HG03378 (cell line): Measurements from ENCODE around the gene HCN3.
"Not testable (repeated sequence)": the region's sequence is repeated elsewhere in the genome, so short reads cannot be mapped to it uniquely, and the experiment has no call there.

Source experiments
- ATAC-seq: cut with Tn5 transposase; IDR thresholded peaks from one replicate; pipeline ENCODE4 v1.9.1; 2021; ENCODE audit warnings: mild to moderate bottlenecking, moderate library complexity; ENCODE audit not compliant: unreplicated experiment

The HCN3 gene

GRCh38 chr1:155282488-155283091 lies 5.3 kb downstream of the HCN3 start:
- ATAC-seq, result no peak

GRCh38 chr1:155284476-155284875 lies 7.2 kb downstream of the HCN3 start:
- ATAC-seq, result no peak

- no peak for ATAC-seq
Observed at GRCh38 chr1:155285063-155285462, 7.8 kb downstream of the HCN3 start.

GRCh38 chr1:155285631-155286044 lies 8.4 kb downstream of the HCN3 start:
- ATAC-seq, result no peak

- ATAC-seq, result no peak
Observed at GRCh38 chr1:155286544-155286943, 9.3 kb downstream of the HCN3 start.

GRCh38 chr1:155287987-155288543 lies 10.8 kb downstream of the HCN3 start:
- ATAC-seq, result no peak

- ATAC-seq, result not testable (repeated sequence)
Observed at GRCh38 chr1:155291006-155291405, 13.7 kb downstream of the HCN3 start.

- no peak for ATAC-seq
Observed at GRCh38 chr1:155293086-155293749, 16.0 kb downstream of the HCN3 start.

GRCh38 chr1:155294520-155295182 lies 17.4 kb downstream of the HCN3 start:
- ATAC-seq, result no peak

GRCh38 chr1:155295183-155295941 lies 18.1 kb downstream of the HCN3 start:
- ATAC-seq, result no peak

GRCh38 chr1:155295942-155296267 lies 18.6 kb downstream of the HCN3 start:
- no peak for ATAC-seq

GRCh38 chr1:155296661-155297060 lies 19.4 kb downstream of the HCN3 start:
- ATAC-seq, result no peak

GRCh38 chr1:155297384-155297783 lies 20.1 kb downstream of the HCN3 start:
- no peak for ATAC-seq

- no peak for ATAC-seq
Observed at GRCh38 chr1:155300024-155300423, 22.8 kb downstream of the HCN3 start.

- no peak for ATAC-seq
Observed at GRCh38 chr1:155300553-155301329, 23.5 kb downstream of the HCN3 start.

- no peak for ATAC-seq
Observed at GRCh38 chr1:155301342-155301841, 24.1 kb downstream of the HCN3 start, which contains the start of gene PKLR. PKLR (minus strand) TSS chr1:155301438; CDS start chr1:155301395, 43 bp downstream.

- ATAC-seq, result no peak
Observed at GRCh38 chr1:155304558-155305063, 27.3 kb downstream of the HCN3 start.

- ATAC-seq, result no peak
Observed at GRCh38 chr1:155305881-155306391, 28.7 kb downstream of the HCN3 start.

GRCh38 chr1:155307247-155307740 lies 30.0 kb downstream of the HCN3 start:
- no peak for ATAC-seq
